ENCODE results near the gene DHX29. TPM values are rescaled to one million over a fixed set of nuclear protein-coding genes. Genes with fewer than 3 reads are reported as not detected.

DHX29 gene
- total RNA-seq, 1 experiment from 2014 or later, result 16.5 TPM

DNA sequence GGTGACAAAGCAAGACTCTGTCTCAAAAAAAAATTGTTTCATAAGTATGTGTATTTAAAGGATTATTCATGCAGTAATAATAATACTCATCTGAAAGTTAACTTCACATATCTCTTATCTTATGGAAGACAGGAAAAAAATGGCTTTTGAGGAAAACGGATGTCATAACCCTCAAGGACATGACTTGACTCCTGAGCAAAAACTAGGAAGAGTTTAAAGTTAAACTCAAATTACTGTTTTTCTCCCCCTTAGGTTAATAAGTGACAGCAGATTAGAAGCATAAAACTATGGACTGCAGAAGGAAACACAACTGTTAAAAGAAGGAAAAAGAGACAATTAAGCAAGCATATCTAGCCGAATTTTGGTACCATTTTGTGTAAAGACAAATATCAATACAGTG is 16.5 kb downstream of the DHX29 start:
- Histone ChIP-seq H3K36me3 (ENCODE audit: low read depth) (peaks cover 29% of the 10 kb centered on the region), H3K79me2 (ENCODE audit: low read depth) (no peaks in the 10 kb centered on the region), H3F3A (ENCODE audit: insufficient read depth, low read depth) (0 out of 2 replicates have a peak, but pooled peaks cover 4% of the 10 kb centered on the region), H3K9me2 (ENCODE audit: insufficient read depth) (no peaks in the 10 kb centered on the region), H3K4me2 (no peak overlapping the region), H3K27me3 (ENCODE audit: insufficient read depth, low read depth) (no peaks in the 10 kb centered on the region), H2AFZ (no peak overlapping the region), H4K20me1 (ENCODE audit: insufficient read depth) (no peaks in the 10 kb centered on the region), H3K4me3 (no peak overlapping the region), H3K4me1 (replicated peaks; ENCODE audit: insufficient read depth) (no peaks in the 10 kb centered on the region), H3K27ac (no peak overlapping the region), H3K9me3 (ENCODE audit: insufficient read depth, low read depth) (no peaks in the 10 kb centered on the region)
- TF ChIP-seq CTCF (conservative IDR thresholded peaks at IDR 0.05), result no peak
- TF ChIP-seq EZH2 (IDR thresholded peaks at IDR 0.05; ENCODE audit: low read depth), result no peak
- no peak for DNase-seq
- BruUV-seq (replicated peaks), result no TSS peak
- POLR2A ChIA-PET (ENCODE audit: unreplicated experiment), result no interaction called here
- intact Hi-C loops (cut with micrococcal nuclease; ENCODE audit: unreplicated experiment), result no loop called here
- CTCF ChIA-PET, result no interaction called here

DNA sequence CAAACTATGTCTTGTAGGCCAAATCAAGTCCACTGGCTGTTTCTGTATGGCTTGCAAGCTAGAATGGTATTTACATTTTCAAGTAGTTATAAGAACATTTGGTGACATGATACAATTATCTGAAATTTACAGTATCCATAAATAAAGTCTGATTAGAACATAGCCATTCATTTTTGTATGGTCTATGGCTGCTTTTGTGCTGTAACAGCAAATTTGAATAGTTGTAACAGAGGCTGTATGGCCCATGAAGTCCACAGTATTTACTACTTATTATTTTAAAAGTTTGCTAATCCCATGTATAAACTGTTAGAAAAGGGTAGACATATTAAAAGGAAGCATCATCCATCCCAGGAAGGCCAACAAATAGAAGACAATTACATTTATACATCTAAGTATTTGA is 17.7 kb downstream of the DHX29 start:
- Histone ChIP-seq H3K79me2 (ENCODE audit: low read depth) (no peaks in the 10 kb centered on the region), H3K4me3 (no peak overlapping the region), H3K9me2 (ENCODE audit: insufficient read depth) (no peaks in the 10 kb centered on the region), H3K27ac (no peak overlapping the region), H3K27me3 (ENCODE audit: insufficient read depth, low read depth) (no peaks in the 10 kb centered on the region), H2AFZ (no peak overlapping the region), H3K4me2 (no peak overlapping the region), H3K4me1 (replicated peaks; ENCODE audit: insufficient read depth) (no peaks in the 10 kb centered on the region), H4K20me1 (ENCODE audit: insufficient read depth) (no peaks in the 10 kb centered on the region), H3F3A (ENCODE audit: insufficient read depth, low read depth) (0 out of 2 replicates have a peak, but pooled peaks cover 4% of the 10 kb centered on the region), H3K36me3 (ENCODE audit: low read depth) (peaks cover 23% of the 10 kb centered on the region), H3K9me3 (ENCODE audit: insufficient read depth, low read depth) (no peaks in the 10 kb centered on the region)
- no peak for DNase-seq
- ChIA-PET POLR2A (ENCODE audit: unreplicated experiment) (no interaction called here), CTCF (no interaction called here)
- BruUV-seq (replicated peaks), result no TSS peak
- intact Hi-C loops (cut with micrococcal nuclease; ENCODE audit: unreplicated experiment), result no loop called here
- TF ChIP-seq EZH2 (IDR thresholded peaks at IDR 0.05; ENCODE audit: low read depth) (no peak), CTCF (conservative IDR thresholded peaks at IDR 0.05) (no peak)

DNA sequence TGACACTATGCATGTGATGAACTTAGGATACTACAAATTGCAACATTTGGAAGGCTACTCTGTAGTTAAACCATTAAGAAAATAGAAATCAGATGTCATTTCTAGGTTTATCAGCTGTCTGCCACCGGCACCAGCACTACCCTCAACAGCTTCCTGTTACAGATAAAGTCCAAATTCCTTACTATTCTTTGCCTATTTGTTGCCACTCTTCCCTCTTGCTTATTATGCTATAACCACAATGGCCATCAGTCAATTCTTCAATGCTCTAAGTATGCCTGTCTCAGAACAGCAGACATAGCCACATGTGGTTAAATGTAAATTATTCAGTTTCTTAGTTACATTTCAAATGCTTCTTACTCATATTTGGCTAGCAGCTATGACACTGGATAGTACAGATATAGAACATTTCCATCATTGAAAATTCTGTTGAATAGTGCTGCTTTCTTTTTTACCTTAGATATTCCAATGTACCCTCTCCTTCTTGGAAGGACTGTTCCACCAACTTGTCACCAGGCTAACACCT is 21.0 kb downstream of the DHX29 start:
- BruUV-seq (replicated peaks), result no TSS peak
- Histone ChIP-seq H3K27me3 (ENCODE audit: insufficient read depth, low read depth) (no peaks in the 10 kb centered on the region), H3K27ac (no peak overlapping the region), H2AFZ (no peak overlapping the region), H3K36me3 (ENCODE audit: low read depth) (peaks cover 18% of the 10 kb centered on the region), H3K9me2 (ENCODE audit: insufficient read depth) (no peaks in the 10 kb centered on the region), H3K9me3 (ENCODE audit: insufficient read depth, low read depth) (no peaks in the 10 kb centered on the region), H3K79me2 (ENCODE audit: low read depth) (no peaks in the 10 kb centered on the region), H4K20me1 (ENCODE audit: insufficient read depth) (no peaks in the 10 kb centered on the region), H3F3A (ENCODE audit: insufficient read depth, low read depth) (no peaks in the 10 kb centered on the region), H3K4me3 (no peak overlapping the region), H3K4me2 (no peak overlapping the region), H3K4me1 (replicated peaks; ENCODE audit: insufficient read depth) (no peaks in the 10 kb centered on the region)
- CTCF ChIA-PET, result no interaction called here
- no peak for DNase-seq
- intact Hi-C loops (cut with micrococcal nuclease; ENCODE audit: unreplicated experiment), result no loop called here
- TF ChIP-seq CTCF (conservative IDR thresholded peaks at IDR 0.05), result no peak
- no peak for TF ChIP-seq EZH2 (IDR thresholded peaks at IDR 0.05; ENCODE audit: low read depth)
- POLR2A ChIA-PET (ENCODE audit: unreplicated experiment), result no interaction called here

Measured in PC-9 (cell line).